GM21528 (cell line): ENCODE measurements around the gene NOP14.
"Not testable (repeated sequence)": the region's sequence is repeated elsewhere in the genome, so short reads cannot be mapped to it uniquely, and the experiment has no call there.

Source experiments
- ATAC-seq: cut with Tn5 transposase; IDR thresholded peaks from one replicate; pipeline ENCODE4 v1.9.1; 2021; ENCODE audit warnings: mild to moderate bottlenecking, moderate library complexity; ENCODE audit not compliant: unreplicated experiment, low FRiP score

NOP14 gene

GRCh38 chr4:2963175-2963965, at the start of gene NOP14, which contains the start of gene GRK4:
NOP14 (minus strand) TSS chr4:2963406; CDS start chr4:2963319, 87 bp downstream.
GRK4 (plus strand) TSS chr4:2963571; CDS start chr4:2964071, 500 bp downstream.
- ATAC-seq: peak; percentile 87

- no peak for ATAC-seq
These were observed 48.4 kb upstream of the NOP14 start for GRCh38 chr4:3011456-3012220.

GRCh38 chr4:3010998-3011397, 47.8 kb upstream of the NOP14 start:
- ATAC-seq: no peak

GRCh38 chr4:3010577-3010976, 47.4 kb upstream of the NOP14 start:
- no peak for ATAC-seq

GRCh38 chr4:3009422-3009821, 46.2 kb upstream of the NOP14 start:
- no peak for ATAC-seq

GRCh38 chr4:3007724-3008123, 44.5 kb upstream of the NOP14 start:
- ATAC-seq: no peak

GRCh38 chr4:2996415-2996814, 33.2 kb upstream of the NOP14 start:
- ATAC-seq: no peak

- ATAC-seq: no peak
These were observed 32.5 kb upstream of the NOP14 start for GRCh38 chr4:2995546-2996265.

GRCh38 chr4:2994917-2995316, 31.7 kb upstream of the NOP14 start:
- no peak for ATAC-seq

- no peak for ATAC-seq
These were observed 28.0 kb upstream of the NOP14 start for GRCh38 chr4:2991243-2991642.

- not testable (repeated sequence) for ATAC-seq
These were observed 20.5 kb upstream of the NOP14 start for GRCh38 chr4:2983715-2984114.

GRCh38 chr4:2982012-2982411, 18.8 kb upstream of the NOP14 start:
- no peak for ATAC-seq

- ATAC-seq: no peak
These were observed 18.1 kb upstream of the NOP14 start for GRCh38 chr4:2981256-2981819.

- ATAC-seq: no peak
These were observed 14.2 kb upstream of the NOP14 start for GRCh38 chr4:2977211-2978088.

GRCh38 chr4:2971275-2971674, 8.1 kb upstream of the NOP14 start:
- ATAC-seq: no peak

GRCh38 chr4:2968381-2968780, 5.2 kb upstream of the NOP14 start:
- no peak for ATAC-seq

GRCh38 chr4:2965262-2965661, 2.1 kb upstream of the NOP14 start:
- no peak for ATAC-seq

- ATAC-seq: no peak
These were observed 1.6 kb upstream of the NOP14 start for GRCh38 chr4:2964706-2965258.

- ATAC-seq: peak; percentile 43
These were observed 813 bp upstream of the NOP14 start for GRCh38 chr4:2963966-2964471.
